Stimulated activated naive CD8-positive, alpha-beta T cell treated with anti-CD3 and anti-CD28 coated beads, Interleukin-15, amount 100 ng/mL, for 72 hours (primary cell): ENCODE results near the gene PRSS33.
A peak's percentile ranks its signal among the peaks of the same experiment; 100 is the strongest.

Experiments used
- ATAC-seq: fragments of 150-1000 bp; cut with Tn5 transposase; 2 replicates; pipeline ENCODE4 v1.10.0; 2021; ENCODE audit warnings: mild to moderate bottlenecking, moderate library complexity
- DNase-seq, 2 donors: peaks; one replicate each; pipeline ENCODE4 v3.0.0; 2021 to 2022
- H3K27ac Mint-ChIP-seq, 2 donors: one replicate each; pipeline ENCODE4 v1.8.0; 2022; ENCODE audit warnings: mild to moderate bottlenecking in 2 of 2, mixed read lengths in 2 of 2, moderate library complexity in 2 of 2
- H3K27me3 Mint-ChIP-seq: one replicate; pipeline ENCODE4 v1.8.0; 2022; ENCODE audit warnings: mixed read lengths
- H3K4me1 Mint-ChIP-seq: one replicate; pipeline ENCODE4 v1.8.0; 2022; ENCODE audit warnings: mild to moderate bottlenecking, mixed read lengths
- H3K4me3 Mint-ChIP-seq, 2 donors: one replicate each; pipeline ENCODE4 v1.8.0; 2022; ENCODE audit warnings: mild to moderate bottlenecking in 2 of 2, mixed read lengths in 2 of 2, moderate library complexity in 1 of 2
- H3K9me3 Mint-ChIP-seq, 2 donors: one replicate each; pipeline ENCODE4 v1.8.0; 2022; ENCODE audit warnings: mixed read lengths in 2 of 2

The PRSS33 gene, protein sequence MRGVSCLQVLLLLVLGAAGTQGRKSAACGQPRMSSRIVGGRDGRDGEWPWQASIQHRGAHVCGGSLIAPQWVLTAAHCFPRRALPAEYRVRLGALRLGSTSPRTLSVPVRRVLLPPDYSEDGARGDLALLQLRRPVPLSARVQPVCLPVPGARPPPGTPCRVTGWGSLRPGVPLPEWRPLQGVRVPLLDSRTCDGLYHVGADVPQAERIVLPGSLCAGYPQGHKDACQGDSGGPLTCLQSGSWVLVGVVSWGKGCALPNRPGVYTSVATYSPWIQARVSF

DNA sequence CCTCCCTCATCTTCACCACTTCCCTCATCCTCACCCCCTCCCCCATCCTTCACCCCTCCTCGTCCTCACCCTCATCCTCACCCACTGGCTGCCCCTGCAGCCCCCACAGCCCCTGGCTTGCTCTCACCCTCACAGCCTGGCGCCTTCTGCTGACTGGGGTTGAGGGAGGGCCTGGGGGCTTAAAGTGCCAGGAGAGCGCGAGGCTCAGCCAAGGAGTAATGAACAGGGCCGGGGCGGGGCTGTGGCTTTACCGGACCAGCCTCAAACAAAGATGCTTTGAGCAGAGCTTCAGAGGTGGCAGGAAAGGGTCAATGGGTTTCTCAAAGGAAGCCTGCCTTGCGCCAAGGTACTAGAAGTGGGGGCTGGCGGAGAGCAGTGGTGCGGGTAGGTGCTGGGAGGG lies at the start of gene PRSS33:
Gene PRSS33, minus strand, starts transcription at position 155 of the 400 bp plus-strand sequence. CDS start 1,013 bp downstream, outside the sequence.
- Mint-ChIP-seq H3K4me3 (peak within 1 kb of the TSS; percentile 56 to 74), H3K27me3 (peaks cover 36% of the 10 kb centered on the region), H3K9me3 (no peaks in the 10 kb centered on the region), H3K4me1 (peaks cover 30% of the 10 kb centered on the region), H3K27ac (no peak within 1 kb of the TSS)
- DNase-seq (no peak), ATAC-seq (no peak)

DNA sequence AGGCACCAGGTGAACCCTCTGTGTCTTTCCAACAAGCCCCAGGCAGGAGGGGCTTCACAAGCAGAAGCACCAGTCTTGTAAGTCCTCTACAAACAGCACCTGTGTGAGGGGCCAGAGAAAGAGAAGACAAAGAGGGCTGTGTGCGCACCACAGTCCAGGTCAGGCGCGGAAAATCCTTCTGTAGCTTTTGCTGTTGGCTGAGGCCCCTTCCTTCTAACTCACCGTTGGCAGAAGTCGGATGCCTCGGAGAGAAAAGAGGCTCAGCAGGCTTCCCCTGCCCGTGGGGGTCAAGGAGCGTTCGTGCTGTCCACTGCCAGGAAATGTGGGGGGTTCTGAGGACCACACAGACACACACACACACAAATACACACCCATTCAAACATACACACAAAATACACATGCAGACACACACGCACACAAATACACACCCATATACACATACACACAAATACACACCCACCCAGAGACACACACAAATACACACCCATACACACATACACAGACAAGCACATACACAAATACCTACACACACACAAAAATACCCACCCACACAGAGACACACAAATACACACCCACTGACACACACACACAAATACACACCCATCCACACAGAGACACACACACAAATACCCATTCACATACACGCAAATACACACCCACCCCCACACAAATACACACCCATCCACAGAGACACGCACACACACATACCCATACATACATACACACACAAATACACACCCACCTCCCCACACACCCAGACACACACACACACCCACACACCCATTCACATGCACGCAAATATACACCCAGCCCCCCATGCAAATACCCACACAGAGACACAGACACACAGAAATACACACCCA lies 49.5 kb upstream of the PRSS33 start:
- Mint-ChIP-seq H3K4me1 (peaks cover 38% of the 10 kb centered on the region), H3K27me3 (no peaks in the 10 kb centered on the region), H3K9me3 (no peaks in the 10 kb centered on the region), H3K27ac (peak overlapping the region in 1 of 2 donors; percentile 5), H3K4me3 (no peak overlapping the region)
- ATAC-seq (no peak), DNase-seq (no peak)

GRCh38 chr16:2835638-2836493 lies 48.5 kb upstream of the PRSS33 start:
- peaks cover 6% of the 10 kb centered on the region for H3K27me3 Mint-ChIP-seq
- DNase-seq: no peak
- ATAC-seq: no peak

GRCh38 chr16:2834968-2835367 lies 47.6 kb upstream of the PRSS33 start:
- ATAC-seq (no peak), DNase-seq (no peak)
- peaks cover 19% of the 10 kb centered on the region for H3K4me1 Mint-ChIP-seq
- no peak overlapping the region for H3K4me3 Mint-ChIP-seq
- no peak overlapping the region for H3K27ac Mint-ChIP-seq
- peaks cover 11% of the 10 kb centered on the region for H3K27me3 Mint-ChIP-seq
- H3K9me3 Mint-ChIP-seq: no peaks in the 10 kb centered on the region

More at GRCh38 chr16:2835638-2836493, 48.5 kb upstream of the PRSS33 start:
- H3K27ac Mint-ChIP-seq: no peak overlapping the region
- H3K4me3 Mint-ChIP-seq: no peak overlapping the region
- no peaks in the 10 kb centered on the region for H3K9me3 Mint-ChIP-seq
- H3K4me1 Mint-ChIP-seq: peaks cover 28% of the 10 kb centered on the region

DNA sequence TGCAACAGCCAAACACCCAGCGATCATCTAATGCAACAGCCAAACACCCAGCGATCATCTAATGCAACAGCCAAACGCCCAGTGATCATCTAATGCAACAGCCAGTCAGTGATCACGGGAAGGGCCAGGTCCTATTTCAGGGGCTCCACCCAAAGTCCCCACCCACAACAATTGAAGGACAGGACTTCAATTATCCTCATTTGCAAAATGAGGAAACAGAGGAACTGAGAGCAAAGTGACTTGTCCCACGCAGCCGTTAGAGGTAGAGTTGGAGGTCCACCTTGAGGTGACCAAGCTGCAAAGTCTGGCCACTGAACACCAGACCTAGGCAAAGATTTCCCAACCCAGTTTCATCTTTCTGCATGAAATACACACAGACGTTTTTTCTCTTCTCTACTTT lies 46.4 kb upstream of the PRSS33 start:
- Mint-ChIP-seq H3K27ac (no peak overlapping the region), H3K4me1 (peaks cover 7% of the 10 kb centered on the region), H3K27me3 (peaks cover 11% of the 10 kb centered on the region), H3K9me3 (no peaks in the 10 kb centered on the region), H3K4me3 (no peak overlapping the region)
- ATAC-seq (no peak), DNase-seq (no peak)

DNA sequence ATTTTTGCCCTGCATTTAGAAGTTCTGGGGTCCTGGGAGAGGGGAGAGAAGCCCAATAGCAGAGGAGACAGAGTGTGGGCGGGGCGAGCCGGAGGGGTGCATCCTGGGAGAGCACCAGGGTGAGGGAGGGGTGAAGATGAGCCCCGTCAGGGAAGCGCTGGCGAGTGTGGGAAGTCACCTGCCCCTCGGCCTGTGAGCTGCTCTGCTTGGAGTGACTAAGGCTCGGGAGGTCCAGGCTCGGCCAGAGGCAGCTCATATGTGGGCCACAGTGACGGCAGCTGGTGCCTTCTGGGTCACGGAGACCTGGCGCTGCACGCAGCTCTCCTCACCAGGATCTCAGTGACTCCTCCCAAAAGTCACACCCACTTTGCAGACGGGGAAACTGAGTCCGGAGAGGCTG lies 43.8 kb upstream of the PRSS33 start:
- H3K4me1 Mint-ChIP-seq: no peaks in the 10 kb centered on the region
- H3K27ac Mint-ChIP-seq: no peak overlapping the region
- H3K4me3 Mint-ChIP-seq: no peak overlapping the region
- H3K9me3 Mint-ChIP-seq: no peaks in the 10 kb centered on the region
- ATAC-seq (no peak), DNase-seq (no peak)
- H3K27me3 Mint-ChIP-seq: peaks cover 11% of the 10 kb centered on the region

DNA sequence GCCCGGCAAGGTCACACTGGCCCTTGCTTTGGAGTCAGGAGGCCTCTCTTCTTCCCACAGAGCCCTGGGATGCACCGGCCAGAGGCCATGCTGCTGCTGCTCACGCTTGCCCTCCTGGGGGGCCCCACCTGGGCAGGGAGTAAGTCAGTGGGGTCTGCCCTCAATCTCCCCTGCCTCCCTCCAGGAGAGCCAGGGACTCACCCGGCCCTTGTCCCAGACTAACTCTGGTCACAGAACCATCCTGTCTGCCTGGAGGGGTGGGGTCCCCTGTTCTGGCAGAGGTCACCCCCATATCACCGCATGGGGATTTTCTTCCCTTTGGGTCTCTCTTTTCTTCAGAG lies 43.0 kb upstream of the PRSS33 start:
- ATAC-seq (peak; percentile 24), DNase-seq (no peak)
- H3K4me1 Mint-ChIP-seq: no peaks in the 10 kb centered on the region
- peak overlapping the region; percentile 93 to 95 for H3K27ac Mint-ChIP-seq
- H3K4me3 Mint-ChIP-seq: peak overlapping the region; percentile 69 to 76
- H3K27me3 Mint-ChIP-seq: peaks cover 11% of the 10 kb centered on the region
- H3K9me3 Mint-ChIP-seq: no peaks in the 10 kb centered on the region

DNA sequence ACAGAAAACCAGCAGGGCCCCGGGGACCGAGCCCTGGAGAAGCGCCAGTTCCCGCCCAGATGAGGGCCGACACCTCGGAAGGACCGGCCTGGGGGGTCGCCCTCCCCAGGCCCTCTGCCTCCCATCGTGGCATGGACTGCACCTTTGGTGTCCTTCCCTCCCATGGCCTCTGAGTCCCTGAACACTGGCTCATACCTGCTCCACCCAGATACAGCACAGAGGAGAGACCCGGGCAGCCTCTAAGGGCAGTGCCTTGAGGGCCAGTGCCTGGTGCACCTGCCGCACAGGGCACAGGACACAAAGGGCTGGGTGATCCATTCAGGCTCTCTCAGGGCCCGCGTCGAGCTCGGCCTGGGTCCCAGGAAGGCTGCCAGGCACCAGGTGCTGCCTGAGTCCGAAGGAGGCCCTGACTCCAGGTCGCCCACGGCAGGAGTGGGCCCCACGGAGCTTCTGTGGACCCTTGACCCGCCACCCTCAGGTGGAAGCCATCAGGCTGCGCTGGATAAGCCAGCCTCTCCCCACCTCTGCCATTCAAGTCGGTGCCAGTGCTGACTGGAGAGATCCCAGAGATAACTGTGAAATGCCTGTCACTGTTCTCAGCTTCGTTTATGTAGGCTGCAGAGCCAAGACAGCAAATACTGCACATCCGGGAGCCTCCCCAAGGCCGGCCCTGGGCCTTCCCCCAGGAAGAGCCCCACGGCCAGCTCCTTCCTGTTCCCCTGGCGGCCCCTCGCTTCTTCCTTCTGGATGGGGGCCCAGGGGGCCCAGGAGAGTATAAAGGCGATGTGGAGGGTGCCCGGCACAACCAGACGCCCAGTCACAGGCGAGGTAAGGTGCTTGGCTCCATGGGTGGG lies 42.4 kb upstream of the PRSS33 start, which contains the start of gene ZG16B:
Gene ZG16B, plus strand, starts transcription at position 803 of the 854 bp plus-strand sequence. CDS start 139 bp downstream, outside the sequence.
- Mint-ChIP-seq H3K27ac (peak within 1 kb of the TSS; percentile 93 to 95), H3K9me3 (no peaks in the 10 kb centered on the region), H3K4me1 (no peaks in the 10 kb centered on the region), H3K4me3 (peak within 1 kb of the TSS; percentile 69 to 76), H3K27me3 (peaks cover 11% of the 10 kb centered on the region)
- DNase-seq: no peak
- ATAC-seq: peak; percentile 75

DNA sequence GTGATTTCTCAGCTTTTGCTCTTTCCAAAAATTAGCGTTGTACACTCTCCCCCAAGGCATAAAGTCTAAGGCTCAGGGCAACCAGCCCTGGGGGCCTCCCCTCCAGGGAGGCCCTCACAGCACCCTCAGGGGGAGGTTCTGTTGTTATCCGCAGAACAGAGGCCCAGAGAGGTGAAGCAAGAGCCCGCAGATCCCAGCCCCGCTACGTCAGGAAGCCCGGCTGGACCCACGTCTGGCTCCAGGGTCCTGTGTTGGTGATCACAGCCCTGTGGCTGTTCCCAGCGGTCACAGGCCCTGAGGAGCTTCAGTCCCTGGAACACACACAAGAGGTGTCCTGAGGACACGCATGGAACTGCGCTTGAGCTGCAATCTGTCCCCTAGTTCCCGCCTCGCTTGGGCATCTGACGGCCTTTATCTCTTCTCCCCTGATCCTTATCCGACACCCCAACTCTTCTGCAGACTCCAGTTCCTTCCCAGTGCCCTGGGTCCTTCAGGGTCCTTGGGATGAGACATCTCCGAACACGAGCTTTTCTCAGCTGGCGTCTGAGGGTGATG lies 41.6 kb upstream of the PRSS33 start:
- no peak for DNase-seq
- H3K4me3 Mint-ChIP-seq: no peak overlapping the region
- no peak overlapping the region for H3K27ac Mint-ChIP-seq
- ATAC-seq: no peak
- no peaks in the 10 kb centered on the region for H3K4me1 Mint-ChIP-seq
- no peaks in the 10 kb centered on the region for H3K9me3 Mint-ChIP-seq
- peaks cover 11% of the 10 kb centered on the region for H3K27me3 Mint-ChIP-seq

GRCh38 chr16:2828521-2828840 lies 41.1 kb upstream of the PRSS33 start:
- Mint-ChIP-seq H3K27me3 (peaks cover 11% of the 10 kb centered on the region), H3K4me1 (no peaks in the 10 kb centered on the region), H3K4me3 (no peak overlapping the region), H3K9me3 (no peaks in the 10 kb centered on the region), H3K27ac (peak overlapping the region in 1 of 2 donors; percentile 19)
- no peak for ATAC-seq
- DNase-seq: no peak

DNA sequence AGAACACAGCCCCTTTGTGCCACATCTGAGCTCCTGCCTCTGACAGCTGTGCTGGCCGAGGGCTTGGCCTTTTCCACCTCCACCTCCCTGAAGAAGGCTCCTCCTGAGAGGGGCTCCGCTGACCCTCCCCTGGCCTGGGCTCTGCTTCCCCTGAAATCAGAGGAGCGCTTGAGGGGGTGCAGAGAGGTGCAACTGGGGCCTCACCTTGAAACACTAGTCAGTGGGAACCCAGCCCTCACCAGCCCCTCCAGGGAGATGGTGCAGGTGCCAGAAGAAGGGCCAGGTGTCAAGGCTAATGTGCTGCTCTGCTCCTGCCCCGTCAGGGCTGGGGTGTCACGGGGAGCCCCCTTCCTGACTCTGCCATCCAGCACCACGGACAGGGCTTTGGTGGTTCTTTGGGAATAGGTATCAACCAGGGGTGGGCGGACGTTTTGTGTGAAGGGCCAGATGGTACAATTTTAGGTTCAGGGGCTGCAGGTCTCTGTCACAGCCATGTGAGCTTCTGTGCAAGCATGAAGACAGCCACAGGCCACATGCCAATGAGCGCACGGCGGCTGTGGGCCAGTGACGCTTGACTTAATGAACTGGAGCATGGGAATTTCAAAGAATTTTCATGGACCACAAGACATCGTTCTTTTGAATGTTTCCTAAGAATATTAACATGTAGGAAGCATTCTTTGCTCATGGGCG lies 40.6 kb upstream of the PRSS33 start:
- Mint-ChIP-seq H3K27me3 (peaks cover 11% of the 10 kb centered on the region), H3K4me1 (no peaks in the 10 kb centered on the region), H3K9me3 (no peaks in the 10 kb centered on the region), H3K4me3 (no peak overlapping the region), H3K27ac (peak overlapping the region in 1 of 2 donors; percentile 93)
- DNase-seq (no peak), ATAC-seq (no peak)

GRCh38 chr16:2827374-2827791 lies 40.0 kb upstream of the PRSS33 start:
- DNase-seq (no peak), ATAC-seq (no peak)
- Mint-ChIP-seq H3K27me3 (peaks cover 11% of the 10 kb centered on the region), H3K4me3 (no peak overlapping the region), H3K9me3 (no peaks in the 10 kb centered on the region), H3K4me1 (no peaks in the 10 kb centered on the region), H3K27ac (no peak overlapping the region)

DNA sequence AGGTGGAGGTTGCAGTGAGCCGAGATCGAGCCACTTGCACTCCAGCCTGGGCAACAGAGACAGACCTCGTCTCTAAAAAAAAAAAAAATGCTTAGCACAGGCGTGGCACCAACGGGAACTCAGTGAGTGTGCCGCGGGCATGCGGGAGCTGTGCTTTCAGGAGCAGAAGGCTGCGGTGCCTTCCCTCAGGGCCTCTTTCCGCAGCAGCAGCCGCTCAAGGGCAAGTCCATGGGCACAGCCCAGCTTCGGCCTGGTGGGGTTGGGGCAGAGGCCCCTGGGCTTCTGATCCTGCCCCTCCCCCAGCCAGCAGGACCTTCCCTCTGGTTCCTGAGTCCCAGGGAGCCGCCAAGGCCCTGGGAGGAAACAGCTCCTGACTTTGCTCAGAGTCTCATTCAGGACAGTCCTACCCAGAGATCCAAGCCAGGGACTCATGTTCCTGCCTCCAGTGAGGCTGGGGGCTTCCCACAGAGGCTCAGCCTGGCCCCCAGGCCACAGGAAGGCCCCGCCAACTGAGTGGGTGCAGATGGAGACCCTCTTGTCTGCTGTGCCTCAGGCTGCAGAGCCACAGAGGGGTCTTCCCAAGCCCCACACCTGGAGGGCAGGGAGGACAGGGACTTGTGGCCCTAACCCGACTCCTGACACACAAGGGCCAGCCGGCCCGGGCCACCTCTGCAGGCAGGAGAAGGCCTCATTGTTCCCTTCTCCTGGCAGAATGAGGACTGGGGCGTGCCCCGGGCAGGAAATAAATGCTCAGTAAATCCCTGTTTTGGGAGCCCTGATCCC lies 39.4 kb upstream of the PRSS33 start:
- no peaks in the 10 kb centered on the region for H3K9me3 Mint-ChIP-seq
- H3K4me3 Mint-ChIP-seq: no peak overlapping the region
- no peak overlapping the region for H3K27ac Mint-ChIP-seq
- DNase-seq (no peak), ATAC-seq (no peak)
- H3K27me3 Mint-ChIP-seq: peaks cover 11% of the 10 kb centered on the region
- no peaks in the 10 kb centered on the region for H3K4me1 Mint-ChIP-seq
